ENCODE results near the gene CAMK2G. TPM values are rescaled to one million over a fixed set of nuclear protein-coding genes. Genes with fewer than 3 reads are reported as not detected.
A peak's percentile ranks its signal among the peaks of the same experiment; 100 is the strongest.

Gene CAMK2G
- polyA plus RNA-seq, 1 of the 3 experiments (the other 2 are of a cell fraction), result 41.4 TPM

DNA sequence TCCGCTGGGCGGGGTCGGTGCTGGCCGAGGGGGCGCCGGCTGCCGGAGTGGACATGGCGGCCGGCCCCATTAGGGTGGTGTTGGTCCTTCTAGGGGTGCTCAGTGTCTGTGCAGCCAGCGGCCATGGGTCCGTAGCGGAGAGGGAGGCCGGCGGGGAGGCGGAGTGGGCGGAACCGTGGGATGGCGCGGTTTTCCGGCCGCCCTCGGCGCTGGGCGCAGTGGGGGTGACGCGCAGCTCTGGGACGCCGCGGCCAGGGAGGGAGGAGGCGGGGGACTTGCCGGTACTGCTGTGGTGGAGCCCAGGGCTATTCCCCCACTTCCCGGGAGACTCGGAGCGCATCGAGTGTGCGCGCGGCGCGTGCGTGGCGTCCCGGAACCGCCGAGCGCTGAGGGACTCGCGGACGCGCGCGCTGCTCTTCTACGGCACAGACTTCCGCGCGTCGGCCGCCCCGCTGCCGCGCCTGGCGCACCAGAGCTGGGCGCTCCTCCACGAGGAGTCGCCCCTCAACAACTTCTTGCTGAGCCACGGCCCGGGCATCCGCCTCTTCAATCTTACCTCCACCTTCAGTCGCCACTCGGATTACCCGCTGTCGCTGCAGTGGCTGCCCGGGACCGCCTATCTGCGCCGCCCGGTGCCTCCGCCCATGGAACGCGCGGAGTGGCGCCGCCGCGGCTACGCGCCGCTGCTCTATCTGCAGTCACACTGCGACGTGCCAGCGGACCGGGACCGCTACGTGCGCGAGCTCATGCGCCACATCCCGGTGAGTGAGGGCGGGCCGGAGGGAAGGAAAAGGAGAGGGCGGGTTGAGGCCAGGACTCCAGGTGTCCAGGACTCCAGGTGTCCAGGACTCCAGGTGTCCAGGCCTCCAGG lies 101.8 kb downstream of the CAMK2G start (continued):
- TF ChIP-seq, protein P1, sequence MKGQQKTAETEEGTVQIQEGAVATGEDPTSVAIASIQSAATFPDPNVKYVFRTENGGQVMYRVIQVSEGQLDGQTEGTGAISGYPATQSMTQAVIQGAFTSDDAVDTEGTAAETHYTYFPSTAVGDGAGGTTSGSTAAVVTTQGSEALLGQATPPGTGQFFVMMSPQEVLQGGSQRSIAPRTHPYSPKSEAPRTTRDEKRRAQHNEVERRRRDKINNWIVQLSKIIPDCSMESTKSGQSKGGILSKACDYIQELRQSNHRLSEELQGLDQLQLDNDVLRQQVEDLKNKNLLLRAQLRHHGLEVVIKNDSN (IDR thresholded peaks at IDR 0.05; ENCODE audit: borderline replicate concordance, low read depth), result no peak; the same call in 1 of the 2 replicates
- no peak for TF ChIP-seq EZH2phosphoT487 (IDR thresholded peaks at IDR 0.05; ENCODE audit: borderline replicate concordance, low read depth)
- no peak for TF ChIP-seq EP300 (IDR thresholded peaks at IDR 0.05; ENCODE audit: borderline replicate concordance in 1 of 2, low read depth in 1 of 2, low read length in 1 of 2)
- no peak for TF ChIP-seq MEF2A (IDR thresholded peaks at IDR 0.05; ENCODE audit: borderline replicate concordance, low read depth)
- TF ChIP-seq TCF12 (IDR thresholded peaks at IDR 0.05), result no peak
- TF ChIP-seq, protein P2, sequence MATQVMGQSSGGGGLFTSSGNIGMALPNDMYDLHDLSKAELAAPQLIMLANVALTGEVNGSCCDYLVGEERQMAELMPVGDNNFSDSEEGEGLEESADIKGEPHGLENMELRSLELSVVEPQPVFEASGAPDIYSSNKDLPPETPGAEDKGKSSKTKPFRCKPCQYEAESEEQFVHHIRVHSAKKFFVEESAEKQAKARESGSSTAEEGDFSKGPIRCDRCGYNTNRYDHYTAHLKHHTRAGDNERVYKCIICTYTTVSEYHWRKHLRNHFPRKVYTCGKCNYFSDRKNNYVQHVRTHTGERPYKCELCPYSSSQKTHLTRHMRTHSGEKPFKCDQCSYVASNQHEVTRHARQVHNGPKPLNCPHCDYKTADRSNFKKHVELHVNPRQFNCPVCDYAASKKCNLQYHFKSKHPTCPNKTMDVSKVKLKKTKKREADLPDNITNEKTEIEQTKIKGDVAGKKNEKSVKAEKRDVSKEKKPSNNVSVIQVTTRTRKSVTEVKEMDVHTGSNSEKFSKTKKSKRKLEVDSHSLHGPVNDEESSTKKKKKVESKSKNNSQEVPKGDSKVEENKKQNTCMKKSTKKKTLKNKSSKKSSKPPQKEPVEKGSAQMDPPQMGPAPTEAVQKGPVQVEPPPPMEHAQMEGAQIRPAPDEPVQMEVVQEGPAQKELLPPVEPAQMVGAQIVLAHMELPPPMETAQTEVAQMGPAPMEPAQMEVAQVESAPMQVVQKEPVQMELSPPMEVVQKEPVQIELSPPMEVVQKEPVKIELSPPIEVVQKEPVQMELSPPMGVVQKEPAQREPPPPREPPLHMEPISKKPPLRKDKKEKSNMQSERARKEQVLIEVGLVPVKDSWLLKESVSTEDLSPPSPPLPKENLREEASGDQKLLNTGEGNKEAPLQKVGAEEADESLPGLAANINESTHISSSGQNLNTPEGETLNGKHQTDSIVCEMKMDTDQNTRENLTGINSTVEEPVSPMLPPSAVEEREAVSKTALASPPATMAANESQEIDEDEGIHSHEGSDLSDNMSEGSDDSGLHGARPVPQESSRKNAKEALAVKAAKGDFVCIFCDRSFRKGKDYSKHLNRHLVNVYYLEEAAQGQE (IDR thresholded peaks at IDR 0.05; ENCODE audit: low read depth, low read length), result no peak
- TF ChIP-seq TAF1 (IDR thresholded peaks at IDR 0.05; ENCODE audit: borderline replicate concordance, low read depth, low read length), result peak; percentile 56; the same call in 1 of the 2 replicates
- TF ChIP-seq GATA2 (CRISPR knock-in tag; IDR thresholded peaks at IDR 0.05), result no peak
- no peak for TF ChIP-seq RCOR1 (IDR thresholded peaks at IDR 0.05; ENCODE audit: low read length)

DNA sequence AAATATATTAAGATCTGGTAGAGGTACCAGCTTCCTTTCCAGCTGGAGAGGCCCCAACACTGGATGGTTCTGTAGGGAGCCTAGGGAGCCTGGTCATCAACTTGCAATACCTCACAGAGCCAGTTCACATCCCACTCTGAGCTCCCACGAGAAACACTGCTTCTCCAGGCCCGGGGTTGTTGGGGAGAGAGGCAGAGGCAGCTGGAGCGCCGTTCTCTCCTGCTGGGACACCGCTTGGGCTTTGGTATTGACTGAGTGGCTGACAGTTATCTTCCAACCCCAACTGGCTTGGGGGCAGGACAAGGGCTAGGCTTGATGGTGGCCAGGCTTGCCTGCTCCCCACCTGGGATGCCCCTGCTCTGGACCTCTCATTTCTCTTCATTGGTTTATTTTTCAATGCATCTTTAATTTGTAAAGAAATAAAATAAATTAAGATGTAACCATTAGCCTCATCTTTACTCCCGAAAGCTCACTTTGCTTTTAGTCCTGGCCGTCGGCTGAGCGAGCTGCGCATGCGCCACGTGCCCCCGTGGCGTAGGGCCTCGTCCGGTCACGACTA lies 102.6 kb downstream of the CAMK2G start:
- ChIA-PET CTCF (interaction anchor here (0.7 to 5.3 kb wide), 6 partner anchors 9 to 227 kb away, joined by 3 to 25 read pairs (median 6); partner anchors contain the start of genes CHCHD1 and ZSWIM8), POLR2A (interaction anchor here (1.2 to 3.0 kb wide), 9 partner anchors 9 to 276 kb away, joined by 3 to 29 read pairs (median 4); partner anchors contain the start of genes CHCHD1, PPP3CB, SEC24C and ZSWIM8)
- Histone ChIP-seq H3K79me2 (ENCODE audit: insufficient read depth) (peaks cover 36% of the 10 kb centered on the region), H3K27me3 (ENCODE audit: insufficient read depth) (no peaks in the 10 kb centered on the region), H3K36me3 (replicated peaks in 1 of 2; ENCODE audit: control insufficient read depth in 1 of 2, insufficient read depth in 2 of 2, low read length in 1 of 2) (peaks cover 46 to 51% of the 10 kb centered on the region in 2 experiments), H3K27ac (ENCODE audit: low read depth in 2 of 2, low read length in 1 of 2) (peak overlapping the region; percentile 88 to 98), H3K4me2 (peak overlapping the region; percentile 90), H3K4me1 (ENCODE audit: control insufficient read depth in 1 of 2, insufficient read depth in 2 of 2, low read depth in 1 of 2, low read length in 1 of 2) (peaks cover 16 to 30% of the 10 kb centered on the region in 2 experiments), H3F3A (replicated peaks; ENCODE audit: insufficient read depth) (peaks cover 33% of the 10 kb centered on the region), H3K4me3 (ENCODE audit: low read depth in 2 of 2, low read length in 1 of 2) (peak overlapping the region; percentile 79 to 88), H2AFZ (ENCODE audit: low read depth) (peak overlapping the region; percentile 59), H4K20me1 (ENCODE audit: insufficient read depth) (peaks cover 9% of the 10 kb centered on the region; the same call in 1 of the 2 replicates), H3K9me2 (no peaks in the 10 kb centered on the region), H3K9me3 (no peaks in the 10 kb centered on the region), H3K9ac (peak overlapping the region; percentile 79)
- 5% methylated on average over 15 of the region's 17 CpGs for WGBS (ENCODE audit: low lambda C conversion rate)
- no peak for DNase-seq
- TF ChIP-seq, protein P3, sequence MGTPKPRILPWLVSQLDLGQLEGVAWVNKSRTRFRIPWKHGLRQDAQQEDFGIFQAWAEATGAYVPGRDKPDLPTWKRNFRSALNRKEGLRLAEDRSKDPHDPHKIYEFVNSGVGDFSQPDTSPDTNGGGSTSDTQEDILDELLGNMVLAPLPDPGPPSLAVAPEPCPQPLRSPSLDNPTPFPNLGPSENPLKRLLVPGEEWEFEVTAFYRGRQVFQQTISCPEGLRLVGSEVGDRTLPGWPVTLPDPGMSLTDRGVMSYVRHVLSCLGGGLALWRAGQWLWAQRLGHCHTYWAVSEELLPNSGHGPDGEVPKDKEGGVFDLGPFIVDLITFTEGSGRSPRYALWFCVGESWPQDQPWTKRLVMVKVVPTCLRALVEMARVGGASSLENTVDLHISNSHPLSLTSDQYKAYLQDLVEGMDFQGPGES (IDR thresholded peaks at IDR 0.05; ENCODE audit: low read depth, low read length), result no peak
- TF ChIP-seq FOXJ3 (CRISPR knock-in tag; IDR thresholded peaks at IDR 0.05) (no peak), FOSL2 (IDR thresholded peaks at IDR 0.05; ENCODE audit: borderline replicate concordance, low read depth) (no peak), RFX5 (IDR thresholded peaks at IDR 0.05; ENCODE audit: low read length) (no peak)
- TF ChIP-seq, protein P4, sequence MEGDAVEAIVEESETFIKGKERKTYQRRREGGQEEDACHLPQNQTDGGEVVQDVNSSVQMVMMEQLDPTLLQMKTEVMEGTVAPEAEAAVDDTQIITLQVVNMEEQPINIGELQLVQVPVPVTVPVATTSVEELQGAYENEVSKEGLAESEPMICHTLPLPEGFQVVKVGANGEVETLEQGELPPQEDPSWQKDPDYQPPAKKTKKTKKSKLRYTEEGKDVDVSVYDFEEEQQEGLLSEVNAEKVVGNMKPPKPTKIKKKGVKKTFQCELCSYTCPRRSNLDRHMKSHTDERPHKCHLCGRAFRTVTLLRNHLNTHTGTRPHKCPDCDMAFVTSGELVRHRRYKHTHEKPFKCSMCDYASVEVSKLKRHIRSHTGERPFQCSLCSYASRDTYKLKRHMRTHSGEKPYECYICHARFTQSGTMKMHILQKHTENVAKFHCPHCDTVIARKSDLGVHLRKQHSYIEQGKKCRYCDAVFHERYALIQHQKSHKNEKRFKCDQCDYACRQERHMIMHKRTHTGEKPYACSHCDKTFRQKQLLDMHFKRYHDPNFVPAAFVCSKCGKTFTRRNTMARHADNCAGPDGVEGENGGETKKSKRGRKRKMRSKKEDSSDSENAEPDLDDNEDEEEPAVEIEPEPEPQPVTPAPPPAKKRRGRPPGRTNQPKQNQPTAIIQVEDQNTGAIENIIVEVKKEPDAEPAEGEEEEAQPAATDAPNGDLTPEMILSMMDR (IDR thresholded peaks at IDR 0.05), result peak; percentile 11; the same call in 1 of the 2 replicates
- TF ChIP-seq, protein P2 (IDR thresholded peaks at IDR 0.05; ENCODE audit: low read depth, low read length), result no peak
- TF ChIP-seq, protein P1 (IDR thresholded peaks at IDR 0.05; ENCODE audit: borderline replicate concordance, low read depth), result peak; percentile 70; the same call in 1 of the 2 replicates
